GM10266 (cell line): ENCODE results near the gene IDH3A.

Experiments
- DNase-seq: peaks from one replicate; pipeline ENCODE4 v3.0.0; 2012; ENCODE audit errors: extremely low spot score
- CTCF ChIP-seq: IDR thresholded peaks from 2 replicates; pipeline ENCODE4 v1.5.1; 2012; ENCODE audit warnings: mild to moderate bottlenecking, low read depth; ENCODE audit not compliant: control insufficient read depth, insufficient read depth; ENCODE audit errors: missing control alignments

Gene IDH3A

GRCh38 chr15:78212008-78212407 lies 62.8 kb downstream of the IDH3A start:
- DNase-seq: no peak
- no peak for TF ChIP-seq CTCF

- no peak for DNase-seq
- no peak for TF ChIP-seq CTCF
These were observed 63.6 kb downstream of the IDH3A start for GRCh38 chr15:78212546-78213424.

GRCh38 chr15:78213425-78213750 lies 64.2 kb downstream of the IDH3A start:
- no peak for DNase-seq
- TF ChIP-seq CTCF: no peak

- TF ChIP-seq CTCF: no peak
- DNase-seq: no peak
These were observed 64.8 kb downstream of the IDH3A start for GRCh38 chr15:78213956-78214355.

GRCh38 chr15:78216276-78217104 lies 67.3 kb downstream of the IDH3A start:
- DNase-seq: no peak
- TF ChIP-seq CTCF: no peak

- no peak for TF ChIP-seq CTCF
- no peak for DNase-seq
These were observed 71.6 kb downstream of the IDH3A start for GRCh38 chr15:78220713-78221112.
